Spleen (tissue), 7 donors: ENCODE measurements around the gene ZNF552.

Experiments used
- CTCF ChIP-seq, 11 experiments: fragments of 200-600 bp in 7 of 11; fragments of 450-650 bp in 4 of 11; sonication (generic) in 4 of 11; IDR thresholded peaks in 8 of 11; conservative IDR thresholded peaks in 3 of 11; 1 replicate in 7 of 11; 2 replicates in 4 of 11; pipeline versions ENCODE4 v1.4.0 to v1.8.0; 2016 to 2021; ENCODE audit warnings: antibody characterized with exemption in 11 of 11, inconsistent platforms in 4 of 11, mild to moderate bottlenecking in 1 of 11
- POLR2A ChIP-seq, 3 donors: fragments of 450-650 bp; IDR thresholded peaks; one replicate each; pipeline ENCODE4 v1.5.1; 2017; ENCODE audit warnings: antibody characterized with exemption in 3 of 3, mild to moderate bottlenecking in 1 of 3
- donor health status: DM: no; HTN: no; CAD: no; lungs with moderate emphysema.
- donor health status: DM: no; HTN: no; CAD: no.
- donor health status: DM: no; HTN: no; CAD: no.

- TF ChIP-seq POLR2A (IDR thresholded peaks at IDR 0.05): no peak
- TF ChIP-seq CTCF (IDR thresholded peaks at IDR 0.05 in 8 of 11, conservative IDR thresholded peaks at IDR 0.05 in 3 of 11): no peak
Measured at GRCh38 chr19:57807541-57807940, 7.2 kb downstream of the ZNF552 start.
